Ureter (tissue), 1 donor: ENCODE results near the gene OR56A3. TPM values are rescaled to one million over a fixed set of nuclear protein-coding genes. Genes with fewer than 3 reads are reported as not detected.
"Not testable (repeated sequence)": the region's sequence is repeated elsewhere in the genome, so short reads cannot be mapped to it uniquely, and the experiment has no call there.

Experiments used
- DNase-seq: peaks from one replicate; pipeline ENCODE4 v3.0.0-alpha.2; 2020; ENCODE audit warnings: low spot score
- total RNA-seq: library from RNA; stranded (reverse); gene quantifications from one replicate; pipeline ENCODE4 v1.2.4, GENCODE V29; 2023
- donor health status: DM: yes; HTN: yes; CAD: no.

OR56A3 gene, protein sequence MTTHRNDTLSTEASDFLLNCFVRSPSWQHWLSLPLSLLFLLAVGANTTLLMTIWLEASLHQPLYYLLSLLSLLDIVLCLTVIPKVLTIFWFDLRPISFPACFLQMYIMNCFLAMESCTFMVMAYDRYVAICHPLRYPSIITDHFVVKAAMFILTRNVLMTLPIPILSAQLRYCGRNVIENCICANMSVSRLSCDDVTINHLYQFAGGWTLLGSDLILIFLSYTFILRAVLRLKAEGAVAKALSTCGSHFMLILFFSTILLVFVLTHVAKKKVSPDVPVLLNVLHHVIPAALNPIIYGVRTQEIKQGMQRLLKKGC
- not detected for total RNA-seq

- DNase-seq = no peak
Measured at GRCh38 chr11:5941951-5942350, at the start of gene OR56A3. OR56A3 (plus strand) TSS chr11:5942251; CDS start chr11:5947347, 5,096 bp downstream.

DNA sequence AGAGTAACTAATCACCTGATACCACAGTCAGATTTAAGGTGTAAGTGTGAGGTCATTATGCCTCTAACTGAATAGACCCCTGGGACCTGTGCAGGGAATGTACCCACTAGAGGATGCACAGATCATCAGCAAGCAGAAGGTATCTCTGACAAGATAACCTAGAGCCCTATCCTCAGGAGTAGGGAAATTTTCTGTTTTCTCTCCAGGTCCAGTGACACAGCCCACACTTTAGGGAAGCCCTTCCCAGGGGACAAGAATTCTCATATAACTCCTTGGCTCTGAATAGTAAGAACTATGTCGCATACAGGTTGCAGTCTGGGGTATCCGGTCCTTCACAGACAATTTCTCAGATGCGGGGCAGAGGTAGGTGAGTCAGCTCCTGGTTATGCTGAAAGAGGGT is 49.1 kb upstream of the OR56A3 start, which contains the start of gene OR52E5:
Gene OR52E5, plus strand, starts transcription at position 301 of the 400 bp plus-strand sequence. CDS start 7,569 bp downstream, outside the sequence.
- no peak for DNase-seq

DNA sequence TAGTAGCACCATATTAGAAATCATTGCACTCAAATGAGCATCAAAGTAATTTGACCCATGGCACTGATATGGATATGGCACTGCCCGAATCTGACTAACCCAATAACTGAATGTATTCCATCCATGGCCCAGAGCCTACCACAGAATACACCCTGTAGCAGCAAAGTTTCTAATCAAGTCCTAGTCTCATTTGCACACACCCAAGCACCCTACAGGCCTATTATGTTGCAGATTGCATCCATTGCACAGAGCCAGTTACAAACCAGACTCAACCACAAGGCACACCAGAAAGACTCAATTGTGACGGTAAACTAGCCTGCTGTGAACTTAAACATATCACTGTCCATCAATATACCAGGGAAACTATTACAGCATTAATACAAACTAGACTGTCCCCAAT is 42.5 kb upstream of the OR56A3 start:
- DNase-seq = no peak

GRCh38 chr11:5910540-5910939 is 31.5 kb upstream of the OR56A3 start:
- DNase-seq = no peak

DNA sequence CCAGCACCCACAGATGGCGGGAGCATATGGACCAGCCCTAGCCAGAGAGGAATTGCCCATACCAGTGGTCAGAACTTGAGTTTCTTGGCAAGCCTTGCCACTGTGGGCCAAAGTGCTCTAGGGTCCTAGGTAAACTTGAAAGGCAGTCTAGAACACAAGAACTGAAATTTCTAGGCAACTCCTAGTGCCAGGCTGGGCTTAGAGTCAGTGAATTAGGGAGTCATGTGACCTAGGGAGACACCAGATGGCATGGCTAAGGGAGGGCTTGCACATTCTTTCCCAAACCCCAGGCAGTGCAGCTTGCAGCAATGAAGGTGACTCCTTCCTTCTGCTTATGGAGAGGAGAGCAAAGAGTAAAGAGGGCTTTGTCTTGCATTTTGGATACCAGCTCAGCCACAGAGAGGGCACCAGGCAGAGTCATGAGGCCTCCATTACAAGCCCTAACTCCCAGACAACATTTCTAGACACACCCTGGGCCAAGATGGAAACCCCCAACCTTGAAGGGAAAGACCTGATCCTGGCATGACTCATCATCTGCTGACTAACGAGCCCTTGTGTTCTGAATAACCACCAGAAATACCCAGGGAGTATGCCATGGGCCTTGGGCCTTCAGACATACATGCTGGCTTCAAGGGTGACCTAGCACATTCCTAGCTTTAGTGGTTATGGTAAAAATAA is 19.2 kb upstream of the OR56A3 start:
- no peak for DNase-seq

- no peak for DNase-seq
Measured at GRCh38 chr11:5923427-5923776, 18.6 kb upstream of the OR56A3 start.

- no peak for DNase-seq
Measured at GRCh38 chr11:5923794-5924193, 18.3 kb upstream of the OR56A3 start.

DNA sequence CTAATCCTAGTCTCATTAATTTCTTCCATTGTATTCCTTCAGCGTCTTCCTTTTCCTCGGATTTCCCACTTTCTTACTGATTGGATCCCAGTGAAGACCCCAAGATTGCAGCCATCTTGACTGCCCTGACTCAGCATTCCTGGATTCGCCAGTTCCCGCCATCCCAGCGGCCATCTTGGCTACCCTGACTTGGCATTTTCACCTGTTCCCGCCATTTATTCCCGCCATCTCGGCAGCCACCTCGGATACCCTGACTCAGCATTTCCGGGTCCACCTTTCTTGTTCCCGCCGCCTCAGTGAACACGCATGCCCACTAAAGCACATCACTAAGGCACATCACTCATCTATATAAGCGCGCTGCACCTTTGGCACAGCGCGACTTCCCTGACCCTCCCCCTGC is 13.8 kb upstream of the OR56A3 start:
- no peak for DNase-seq

DNA sequence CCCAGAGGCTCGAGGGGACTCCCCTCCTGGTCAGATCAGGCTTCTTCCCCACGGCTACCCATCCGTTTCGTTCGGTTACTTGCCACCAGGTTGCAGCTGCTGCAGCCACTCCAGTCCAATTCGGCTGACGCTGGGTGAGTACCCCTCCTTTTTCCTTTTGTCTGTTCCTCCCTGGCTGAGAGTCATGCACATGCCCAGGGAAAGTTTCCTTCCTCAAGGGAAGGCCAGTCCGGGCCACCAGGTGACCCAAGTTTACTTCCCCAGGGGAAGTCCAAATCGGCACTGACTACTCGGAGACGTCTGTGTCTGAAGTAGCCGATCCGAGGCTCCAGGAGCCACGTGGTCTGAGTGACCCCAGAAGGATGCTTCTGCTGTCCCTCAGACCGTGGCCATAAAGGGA is 13.2 kb upstream of the OR56A3 start:
- no peak for DNase-seq

DNA sequence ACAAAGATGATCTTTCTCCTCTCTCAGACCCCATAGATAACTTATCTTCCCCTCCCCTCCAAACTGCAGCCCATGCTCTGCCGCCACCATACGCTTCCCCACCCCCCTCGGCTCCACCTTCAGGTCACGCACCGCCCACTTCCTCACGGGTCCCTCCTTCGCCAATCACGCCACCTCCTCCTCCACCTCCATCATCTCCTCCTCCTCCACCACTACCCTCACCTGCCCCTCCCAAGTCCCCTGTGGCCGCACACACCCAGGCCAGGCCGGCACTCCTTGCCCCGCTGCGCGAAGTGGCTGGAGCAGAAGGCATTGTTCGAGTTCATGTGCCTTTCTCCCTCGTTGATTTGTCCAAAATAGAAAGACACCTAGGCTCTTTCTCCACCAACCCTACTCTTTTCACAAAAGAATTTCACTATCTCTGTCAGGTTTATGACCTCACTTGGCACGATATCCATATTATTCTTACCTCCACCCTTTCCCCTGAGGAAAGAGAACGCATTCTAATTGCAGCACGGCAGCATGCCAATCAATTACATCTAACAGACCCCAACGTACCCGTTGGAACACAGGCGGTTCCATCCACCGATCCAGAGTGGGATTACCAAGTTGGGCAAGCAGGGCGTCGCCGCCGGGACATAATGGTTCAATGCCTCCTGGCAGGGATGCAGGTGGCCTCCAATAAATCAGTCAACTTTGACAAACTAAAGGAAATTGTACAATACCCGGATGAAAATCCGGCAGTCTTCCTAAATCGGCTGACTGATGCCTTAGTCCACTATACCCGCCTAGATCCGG is 12.3 kb upstream of the OR56A3 start:
- no peak for DNase-seq

- no peak for DNase-seq
Measured at GRCh38 chr11:5930614-5931013, 11.4 kb upstream of the OR56A3 start.

- DNase-seq = no peak
Measured at GRCh38 chr11:5931061-5931460, 11.0 kb upstream of the OR56A3 start.

- DNase-seq = no peak
Measured at GRCh38 chr11:5932671-5933070, 9.4 kb upstream of the OR56A3 start.

DNA sequence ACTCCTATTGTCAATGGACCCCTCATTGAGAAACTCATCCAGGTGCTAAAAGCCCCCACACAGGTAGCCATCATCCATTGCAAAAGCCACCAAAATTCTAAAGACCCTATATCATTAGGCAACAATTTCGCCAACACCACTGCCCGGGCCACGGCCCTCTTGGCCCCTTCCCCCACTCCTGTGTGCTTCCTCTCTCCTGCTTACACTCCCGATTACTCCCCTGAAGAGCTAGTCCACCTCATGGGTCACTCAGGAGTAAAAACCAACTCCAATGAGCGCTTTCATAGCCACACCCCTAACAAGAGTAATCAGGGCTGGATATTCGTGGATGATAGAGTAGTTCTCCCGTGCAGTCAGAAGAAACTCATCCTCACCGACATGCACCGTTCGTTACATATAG is 8.9 kb upstream of the OR56A3 start:
- DNase-seq = no peak

DNA sequence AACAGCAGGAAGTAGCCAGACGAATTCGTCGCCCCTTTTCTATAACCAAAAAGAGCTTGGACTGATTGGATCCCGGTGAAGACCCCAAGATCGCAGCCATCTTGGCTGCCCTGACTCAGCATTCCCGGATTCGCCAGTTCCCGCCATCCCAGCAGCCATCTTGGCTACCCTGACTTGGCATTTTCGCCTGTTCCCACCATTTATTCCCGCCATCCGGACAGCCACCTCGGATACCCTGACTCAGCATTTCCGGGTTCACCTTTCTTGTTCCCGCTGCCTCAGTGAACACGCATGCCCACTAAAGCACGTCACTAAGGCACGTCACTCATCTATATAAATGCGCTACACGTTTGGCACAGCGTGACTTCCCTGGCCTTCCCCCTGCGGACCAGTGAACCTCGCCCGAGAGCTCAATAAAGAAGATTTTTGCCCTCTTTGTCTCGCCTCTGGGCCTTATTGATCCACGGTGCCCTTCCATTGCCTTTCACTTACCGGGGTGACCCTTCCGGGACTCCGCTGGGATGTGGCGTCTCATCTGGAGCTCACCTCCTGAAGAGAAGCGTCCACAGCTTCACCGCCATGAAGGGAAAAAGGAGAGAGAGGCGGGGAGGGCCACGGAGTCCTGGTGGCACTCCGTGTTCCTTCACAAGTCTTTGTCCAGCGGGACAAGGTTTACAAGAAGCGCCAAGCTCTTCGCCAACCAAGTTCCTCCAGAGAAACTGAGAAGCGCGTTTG is 4.0 kb upstream of the OR56A3 start:
- DNase-seq = no peak

DNA sequence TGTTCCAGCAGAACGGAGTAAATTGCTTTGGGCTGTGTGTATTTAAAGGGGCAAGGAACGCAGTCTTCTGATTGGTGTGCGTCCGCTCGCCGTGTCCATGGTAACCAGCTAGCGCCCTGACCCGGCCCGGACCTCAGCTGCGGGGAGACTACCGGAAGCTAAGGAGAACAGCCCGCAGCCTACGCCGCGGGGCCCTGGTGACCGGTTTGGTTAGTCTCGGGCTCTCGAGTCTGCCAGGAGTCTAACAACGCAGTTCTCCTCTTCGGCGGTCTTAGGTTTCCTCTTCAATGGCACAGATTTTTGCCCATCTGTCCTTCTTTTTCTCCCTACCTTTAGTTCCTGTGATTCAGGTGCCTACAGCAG is 3.5 kb upstream of the OR56A3 start:
- DNase-seq = no peak

DNA sequence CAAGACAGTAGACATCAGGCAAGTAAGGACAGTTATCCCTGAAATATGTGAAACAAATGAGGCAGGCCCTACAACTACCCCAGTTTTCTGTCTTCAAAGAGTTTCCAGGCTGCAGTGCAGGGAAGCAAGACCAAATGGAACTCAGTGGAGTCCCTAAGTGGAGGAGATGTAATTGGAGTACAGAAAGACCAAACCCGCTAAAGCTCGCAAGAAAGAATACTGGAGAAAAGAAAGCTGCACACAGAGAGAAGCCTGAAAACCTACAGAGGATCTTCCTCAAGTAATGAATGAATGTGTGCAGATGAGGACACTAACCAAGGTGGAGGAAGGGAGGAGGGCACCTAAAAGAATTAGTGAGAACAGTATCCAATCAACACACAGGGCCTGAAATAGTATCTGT is 1.3 kb upstream of the OR56A3 start:
- no peak for DNase-seq

- DNase-seq = no peak
Measured at GRCh38 chr11:5955586-5955985, 13.5 kb downstream of the OR56A3 start.

DNA sequence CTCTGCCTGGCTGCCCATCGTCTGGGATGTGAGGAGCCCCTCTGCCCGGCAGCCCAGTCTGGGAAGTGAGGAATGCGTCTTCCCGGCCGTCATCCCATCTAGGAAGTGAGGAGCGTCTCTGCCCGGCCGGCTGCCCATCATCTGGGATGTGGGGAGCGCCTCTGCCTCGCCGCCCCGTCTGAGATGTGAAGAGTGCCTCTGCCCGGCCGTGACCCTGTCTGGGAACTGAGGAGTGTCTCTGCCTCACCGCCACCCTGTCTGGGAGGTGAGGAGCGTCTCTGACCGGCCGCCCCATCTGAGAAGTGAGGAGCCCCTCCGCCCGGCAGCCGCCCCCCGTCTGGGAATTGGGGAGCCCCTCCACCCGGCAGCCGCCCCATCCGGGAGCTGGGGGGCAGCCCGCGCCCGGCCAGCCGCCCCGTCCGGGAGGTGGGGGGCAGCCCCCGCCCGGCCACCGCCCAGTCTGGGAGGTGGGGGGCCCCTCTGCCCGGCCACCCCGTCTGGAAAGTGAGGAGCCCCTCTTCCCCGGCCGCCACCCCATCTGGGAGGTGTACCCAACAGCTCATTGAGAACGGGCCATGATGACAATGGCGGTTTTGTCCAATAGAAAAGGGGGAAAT is 18.8 kb downstream of the OR56A3 start:
- not testable (repeated sequence) for DNase-seq

DNA sequence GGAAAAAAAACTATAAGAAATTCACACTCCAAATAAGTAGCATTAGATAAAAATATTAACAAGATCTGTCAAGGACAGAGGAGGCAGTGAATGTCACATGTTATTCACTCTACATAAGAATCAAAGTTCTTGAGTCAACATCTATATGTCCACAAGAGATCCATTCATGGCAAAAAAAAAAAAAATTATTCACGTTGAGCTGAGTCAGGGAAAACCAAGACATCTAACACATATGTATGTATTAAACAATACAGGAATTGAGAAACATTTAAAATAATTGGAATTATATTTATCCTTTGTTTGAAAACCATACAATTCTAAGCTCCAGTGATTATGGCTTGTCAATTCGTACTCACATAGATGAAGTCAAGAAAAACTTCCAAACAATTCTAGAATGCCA is 24.9 kb downstream of the OR56A3 start:
- no peak for DNase-seq

- no peak for DNase-seq
Measured at GRCh38 chr11:5967708-5968107, 25.7 kb downstream of the OR56A3 start.

DNA sequence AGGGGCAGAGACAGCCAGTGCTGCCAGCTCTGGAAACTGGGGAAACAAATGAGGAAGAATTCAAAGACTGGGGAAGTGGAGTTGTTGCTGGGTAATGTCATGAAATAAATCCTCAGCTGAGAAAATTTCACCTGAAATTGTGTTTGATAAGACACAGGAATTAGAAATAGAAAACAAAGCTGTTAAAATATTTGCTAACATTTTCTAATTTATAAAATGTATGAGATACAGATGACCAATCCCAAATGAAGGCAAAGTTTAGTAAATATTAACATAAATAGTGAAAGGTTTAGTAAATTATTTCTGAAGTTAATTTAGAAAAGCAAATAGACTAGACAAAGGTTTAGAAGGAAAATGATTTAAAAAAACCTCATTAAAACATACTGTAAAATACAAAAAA is 26.3 kb downstream of the OR56A3 start, which contains the start of gene OR56A5:
Gene OR56A5, minus strand, starts transcription at position 101 of the 400 bp plus-strand sequence. Its CDS starts 0 bp downstream, at position 101.
- DNase-seq = no peak
